Stimulated activated CD4-positive, alpha-beta T cell treated with anti-CD3 and anti-CD28 coated beads, Interleukin-2, amount 100 ng/mL, for 4 hours (primary cell): ENCODE data around the gene GNG11.

Source experiments
- DNase-seq: peaks from one replicate; pipeline ENCODE4 v3.0.0-alpha.2; 2020; ENCODE audit warnings: low read depth

Gene GNG11

GRCh38 chr7:93948106-93948505 lies 26.6 kb downstream of the GNG11 start:
- no peak for DNase-seq

- DNase-seq = no peak
Observed at GRCh38 chr7:93948873-93949272, 27.3 kb downstream of the GNG11 start.

DNA sequence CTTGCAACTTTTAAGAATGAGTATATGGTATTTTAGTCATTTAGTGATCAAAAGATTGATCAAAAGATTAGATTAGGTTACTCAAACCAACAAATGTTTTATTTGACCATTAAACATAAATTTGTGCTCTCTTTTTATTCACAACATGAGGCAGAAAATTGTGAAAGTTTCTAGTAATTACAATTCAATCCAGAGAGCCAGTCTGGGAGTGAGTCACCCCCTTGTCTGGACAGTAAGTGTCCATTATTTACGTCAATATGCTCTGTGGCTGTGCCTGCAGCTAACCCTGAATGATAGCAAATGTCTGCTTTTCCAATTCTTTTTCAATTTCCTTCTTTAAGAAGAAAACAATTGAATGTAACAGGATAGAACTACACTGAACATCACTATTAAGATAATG lies 27.9 kb downstream of the GNG11 start:
- no peak for DNase-seq

- DNase-seq = no peak
Observed at GRCh38 chr7:93955304-93955703, 33.8 kb downstream of the GNG11 start.

GRCh38 chr7:93957767-93958166 lies 36.2 kb downstream of the GNG11 start:
- DNase-seq = no peak

GRCh38 chr7:93958216-93958615 lies 36.7 kb downstream of the GNG11 start:
- no peak for DNase-seq

DNA sequence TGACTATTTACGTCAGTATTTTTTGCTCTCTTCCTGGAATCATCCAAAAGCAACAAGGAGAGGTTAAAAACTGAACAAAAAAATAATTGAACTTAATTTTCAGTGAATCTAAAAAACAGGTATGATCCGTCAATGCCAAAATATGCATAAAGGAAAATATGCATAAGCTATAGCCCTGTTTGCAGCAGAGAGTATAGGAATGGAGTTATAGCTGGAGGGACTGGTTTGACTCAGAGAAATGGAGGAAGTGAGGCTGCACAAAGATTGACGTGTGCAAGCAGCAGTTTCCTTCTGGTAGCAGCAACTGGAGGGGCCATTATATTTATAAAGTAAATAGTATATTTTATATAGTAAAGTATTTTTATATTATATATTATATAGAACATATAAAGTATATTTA lies 37.1 kb downstream of the GNG11 start:
- DNase-seq = no peak

GRCh38 chr7:93960986-93961385 lies 39.5 kb downstream of the GNG11 start:
- no peak for DNase-seq

- no peak for DNase-seq
Observed at GRCh38 chr7:93964262-93964661, 42.7 kb downstream of the GNG11 start.

GRCh38 chr7:93964813-93965212 lies 43.3 kb downstream of the GNG11 start:
- no peak for DNase-seq

DNA sequence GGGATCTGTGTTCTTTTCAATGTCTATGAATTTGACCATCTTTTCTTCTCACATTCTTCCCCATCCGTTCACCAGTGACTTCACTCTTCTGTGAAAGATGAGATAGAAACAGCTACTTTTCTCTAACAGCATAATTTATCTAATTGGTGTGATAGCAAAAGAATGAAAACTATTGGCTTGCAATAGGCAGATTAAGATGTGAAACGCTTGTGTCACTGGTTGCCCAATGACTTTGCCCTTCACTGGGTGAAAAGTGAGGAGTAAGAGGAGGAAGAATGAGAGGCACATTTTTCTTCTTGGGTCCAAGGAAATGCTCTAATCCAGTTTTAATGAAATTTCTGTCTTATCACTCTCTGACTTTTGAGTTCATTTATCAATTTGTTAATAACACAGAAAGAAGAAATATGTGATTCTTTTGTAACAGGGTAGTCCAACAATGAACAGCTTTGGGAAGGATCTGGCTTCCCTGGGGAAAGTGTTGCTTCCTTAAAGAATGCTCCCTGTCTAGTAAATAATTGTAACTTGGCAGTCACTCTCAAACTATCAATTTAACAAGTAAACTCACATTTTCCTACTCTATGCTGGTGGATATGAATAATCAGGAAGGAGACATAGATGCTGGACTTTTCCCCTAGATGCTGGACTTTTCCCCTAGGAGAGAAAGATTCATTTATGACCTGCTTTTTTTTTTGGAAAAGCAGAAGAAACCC lies 47.5 kb downstream of the GNG11 start:
- no peak for DNase-seq

DNA sequence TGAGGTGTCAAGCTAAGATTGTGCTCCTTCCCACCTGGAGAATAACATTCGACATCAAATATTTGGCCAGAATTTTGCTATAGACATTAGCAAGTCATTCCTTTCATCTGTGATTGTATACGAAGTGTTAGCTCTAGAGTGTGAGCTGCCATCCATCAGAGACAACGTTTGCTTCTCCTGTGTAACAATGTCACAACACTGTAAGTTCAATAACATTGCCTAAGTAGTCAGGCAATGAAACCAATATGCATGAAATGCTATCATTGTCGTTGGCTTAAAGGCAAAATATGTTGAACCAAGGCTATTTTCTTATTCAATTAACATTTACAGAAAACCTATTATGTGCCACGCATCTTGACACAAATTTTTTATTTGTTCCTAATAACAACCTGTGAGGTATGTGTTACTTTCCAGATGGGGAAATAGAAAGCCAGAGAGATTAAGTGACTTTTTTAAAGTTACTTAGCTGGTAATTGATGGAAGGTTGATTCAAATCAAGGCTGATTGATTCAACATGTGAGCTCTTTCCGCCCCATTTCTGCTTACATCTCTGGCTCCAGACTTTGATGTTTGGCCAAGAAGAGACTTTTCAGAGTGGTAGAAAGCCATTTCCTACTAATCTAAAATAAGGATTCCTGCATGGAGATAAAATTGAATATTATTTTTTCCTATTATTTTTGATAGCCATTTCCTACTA lies 50.6 kb downstream of the GNG11 start:
- DNase-seq = no peak

DNA sequence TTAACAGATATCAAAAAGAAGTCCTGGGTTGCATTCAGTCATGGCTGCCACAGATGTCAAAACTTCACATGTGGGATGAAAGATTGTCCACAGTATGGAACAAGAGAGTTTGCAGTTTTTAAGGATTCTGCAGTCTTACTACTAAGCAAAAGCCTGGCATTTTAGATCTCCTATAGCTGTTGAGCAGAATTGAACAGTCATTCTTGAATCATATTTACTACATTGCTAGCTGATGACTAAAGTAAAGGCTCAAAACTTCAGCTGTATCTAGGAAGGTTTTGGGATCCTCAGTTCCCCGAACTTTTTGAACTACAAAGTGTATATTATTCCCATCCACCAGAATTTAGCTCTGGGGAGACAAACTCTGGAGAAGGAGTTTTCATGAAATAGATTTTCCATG lies 51.6 kb downstream of the GNG11 start:
- no peak for DNase-seq

DNA sequence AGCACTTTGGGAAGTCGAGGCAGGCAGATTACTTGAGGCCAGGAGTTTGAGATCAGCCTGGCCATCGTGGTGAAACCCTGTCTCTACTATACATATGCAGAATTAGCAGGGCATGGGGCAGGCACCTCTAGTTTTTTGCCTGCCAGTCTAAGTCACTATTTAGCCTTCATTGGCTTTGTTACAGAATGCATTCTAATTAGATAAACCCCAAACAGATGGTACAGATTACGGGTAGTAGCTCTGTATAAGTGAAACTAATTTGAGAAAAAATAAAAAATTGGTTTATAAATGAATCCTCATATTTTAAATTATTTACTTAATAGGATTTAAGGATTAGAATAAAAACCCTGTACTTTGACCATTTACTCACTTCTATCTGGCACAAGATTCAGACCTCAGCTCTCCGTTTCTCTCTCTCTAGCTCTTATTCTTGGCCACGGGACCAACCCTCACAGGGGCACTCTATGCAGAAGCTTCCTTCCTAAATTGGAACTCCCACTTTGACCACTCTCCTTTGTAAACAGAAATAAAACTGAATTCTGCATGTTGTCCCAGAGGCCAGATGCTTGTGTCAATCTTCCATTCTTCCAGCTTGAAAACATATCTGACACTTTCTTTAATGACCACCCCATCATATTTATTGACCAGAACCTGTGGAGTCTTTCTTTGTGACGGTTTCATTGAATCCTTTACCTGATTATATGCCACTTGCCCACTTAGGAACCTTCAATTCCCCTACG lies 55.8 kb downstream of the GNG11 start:
- no peak for DNase-seq
